MM.1S (cell line): ENCODE results near the gene PRKD1.

ENCODE experiments used
- EZH2 ChIP-seq: fragments of 300-600 bp; sonication (generic); optimal IDR thresholded peaks from 2 replicates; pipeline ENCODE3; 2017; ENCODE audit warnings: low read depth, mild to moderate bottlenecking, antibody characterized with exemption, low read length, mixed read lengths
- EZH2phosphoT487 ChIP-seq: fragments of 300-600 bp; sonication (generic); IDR thresholded peaks from 2 replicates; pipeline ENCODE4 v1.6.1; 2018; ENCODE audit warnings: antibody characterized with exemption, low read length
- TF ChIP-seq, protein P1 (sequence below): fragments of 300-600 bp; sonication (generic); IDR thresholded peaks from 2 replicates; pipeline ENCODE4 v1.5.1; 2016; ENCODE audit warnings: antibody characterized with exemption, low read length, mixed read lengths

DNA sequence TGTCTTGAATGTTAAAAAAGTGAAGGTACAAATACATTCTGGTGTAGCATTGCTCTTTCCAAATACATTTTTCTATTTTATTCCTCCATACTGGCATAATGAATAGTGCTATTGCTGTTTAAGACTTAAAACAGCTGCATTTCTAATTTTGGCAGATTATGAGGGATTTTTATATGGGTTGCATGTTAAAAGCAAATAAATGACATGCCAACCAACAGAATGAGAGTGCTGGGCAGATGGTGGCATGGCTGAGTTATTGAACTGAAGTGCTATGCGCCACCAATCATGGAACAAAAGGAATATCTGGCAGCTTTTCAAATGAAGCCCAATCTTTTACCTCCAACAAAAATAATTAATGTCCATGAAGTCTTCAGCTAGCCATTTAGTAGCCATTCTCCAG lies 215.0 kb downstream of the PRKD1 start:
- TF ChIP-seq, protein P1, sequence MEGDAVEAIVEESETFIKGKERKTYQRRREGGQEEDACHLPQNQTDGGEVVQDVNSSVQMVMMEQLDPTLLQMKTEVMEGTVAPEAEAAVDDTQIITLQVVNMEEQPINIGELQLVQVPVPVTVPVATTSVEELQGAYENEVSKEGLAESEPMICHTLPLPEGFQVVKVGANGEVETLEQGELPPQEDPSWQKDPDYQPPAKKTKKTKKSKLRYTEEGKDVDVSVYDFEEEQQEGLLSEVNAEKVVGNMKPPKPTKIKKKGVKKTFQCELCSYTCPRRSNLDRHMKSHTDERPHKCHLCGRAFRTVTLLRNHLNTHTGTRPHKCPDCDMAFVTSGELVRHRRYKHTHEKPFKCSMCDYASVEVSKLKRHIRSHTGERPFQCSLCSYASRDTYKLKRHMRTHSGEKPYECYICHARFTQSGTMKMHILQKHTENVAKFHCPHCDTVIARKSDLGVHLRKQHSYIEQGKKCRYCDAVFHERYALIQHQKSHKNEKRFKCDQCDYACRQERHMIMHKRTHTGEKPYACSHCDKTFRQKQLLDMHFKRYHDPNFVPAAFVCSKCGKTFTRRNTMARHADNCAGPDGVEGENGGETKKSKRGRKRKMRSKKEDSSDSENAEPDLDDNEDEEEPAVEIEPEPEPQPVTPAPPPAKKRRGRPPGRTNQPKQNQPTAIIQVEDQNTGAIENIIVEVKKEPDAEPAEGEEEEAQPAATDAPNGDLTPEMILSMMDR: no peak
- TF ChIP-seq EZH2phosphoT487: no peak
- no peak for TF ChIP-seq EZH2
